Ishikawa (cell line): ENCODE measurements around the gene ZNF778.
A peak's percentile ranks its signal among the peaks of the same experiment; 100 is the strongest.

ENCODE experiments used
- CEBPB ChIP-seq: IDR thresholded peaks from 2 replicates; pipeline ENCODE4 v1.6.1; 2012
- CREB1 ChIP-seq: IDR thresholded peaks from 2 replicates; pipeline ENCODE4 v1.6.1; 2012; ENCODE audit warnings: low read depth
- EGR1 ChIP-seq: IDR thresholded peaks from 2 replicates; pipeline ENCODE4 v1.6.1; 2012
- EP300 ChIP-seq: IDR thresholded peaks from 2 replicates; pipeline ENCODE4 v1.6.1; 2012; ENCODE audit warnings: borderline replicate concordance
- FOXM1 ChIP-seq: IDR thresholded peaks from 2 replicates; pipeline ENCODE4 v1.6.1; 2012; ENCODE audit warnings: low read depth, borderline replicate concordance
- MAX ChIP-seq: IDR thresholded peaks from 2 replicates; pipeline ENCODE4 v1.6.1; 2012
- NFIC ChIP-seq: IDR thresholded peaks from 2 replicates; pipeline ENCODE4 v1.6.1; 2012
- RAD21 ChIP-seq: IDR thresholded peaks from 2 replicates; pipeline ENCODE4 v1.6.1; 2012; ENCODE audit warnings: low read depth
- TAF1 ChIP-seq: IDR thresholded peaks from 2 replicates; pipeline ENCODE4 v1.6.1; 2012; ENCODE audit warnings: low read depth, mild to moderate bottlenecking
- TCF12 ChIP-seq: IDR thresholded peaks from 2 replicates; pipeline ENCODE4 v1.6.1; 2012; ENCODE audit warnings: low read depth
- TEAD4 ChIP-seq: IDR thresholded peaks from 2 replicates; pipeline ENCODE4 v1.6.1; 2012
- USF1 ChIP-seq: IDR thresholded peaks from 2 replicates; pipeline ENCODE4 v1.6.1; 2012
- YY1 ChIP-seq: IDR thresholded peaks from 2 replicates; pipeline ENCODE4 v1.6.1; 2012; ENCODE audit warnings: low read depth
- ZBTB7A ChIP-seq: IDR thresholded peaks from 2 replicates; pipeline ENCODE4 v1.6.1; 2012; ENCODE audit warnings: low read depth
- TF ChIP-seq, protein P1 (sequence below): IDR thresholded peaks from 2 replicates; pipeline ENCODE4 v1.6.1; 2012; ENCODE audit warnings: low read depth, mild to moderate bottlenecking

ZNF778 gene

GRCh38 chr16:89280546-89281188 is 63.2 kb downstream of the ZNF778 start:
- TF ChIP-seq YY1 (no peak), ZBTB7A (0 out of 2 replicates have a peak, but pooled peaks have one; percentile 22)

GRCh38 chr16:89281189-89281577 is 63.7 kb downstream of the ZNF778 start:
- TF ChIP-seq YY1 (no peak), TAF1 (no peak), RAD21 (no peak), CREB1 (no peak), MAX (no peak), EGR1 (no peak), TEAD4 (no peak), TCF12 (no peak), ZBTB7A (no peak), FOXM1 (no peak), EP300 (no peak), USF1 (no peak), CEBPB (no peak), NFIC (no peak)
- TF ChIP-seq, protein P1, sequence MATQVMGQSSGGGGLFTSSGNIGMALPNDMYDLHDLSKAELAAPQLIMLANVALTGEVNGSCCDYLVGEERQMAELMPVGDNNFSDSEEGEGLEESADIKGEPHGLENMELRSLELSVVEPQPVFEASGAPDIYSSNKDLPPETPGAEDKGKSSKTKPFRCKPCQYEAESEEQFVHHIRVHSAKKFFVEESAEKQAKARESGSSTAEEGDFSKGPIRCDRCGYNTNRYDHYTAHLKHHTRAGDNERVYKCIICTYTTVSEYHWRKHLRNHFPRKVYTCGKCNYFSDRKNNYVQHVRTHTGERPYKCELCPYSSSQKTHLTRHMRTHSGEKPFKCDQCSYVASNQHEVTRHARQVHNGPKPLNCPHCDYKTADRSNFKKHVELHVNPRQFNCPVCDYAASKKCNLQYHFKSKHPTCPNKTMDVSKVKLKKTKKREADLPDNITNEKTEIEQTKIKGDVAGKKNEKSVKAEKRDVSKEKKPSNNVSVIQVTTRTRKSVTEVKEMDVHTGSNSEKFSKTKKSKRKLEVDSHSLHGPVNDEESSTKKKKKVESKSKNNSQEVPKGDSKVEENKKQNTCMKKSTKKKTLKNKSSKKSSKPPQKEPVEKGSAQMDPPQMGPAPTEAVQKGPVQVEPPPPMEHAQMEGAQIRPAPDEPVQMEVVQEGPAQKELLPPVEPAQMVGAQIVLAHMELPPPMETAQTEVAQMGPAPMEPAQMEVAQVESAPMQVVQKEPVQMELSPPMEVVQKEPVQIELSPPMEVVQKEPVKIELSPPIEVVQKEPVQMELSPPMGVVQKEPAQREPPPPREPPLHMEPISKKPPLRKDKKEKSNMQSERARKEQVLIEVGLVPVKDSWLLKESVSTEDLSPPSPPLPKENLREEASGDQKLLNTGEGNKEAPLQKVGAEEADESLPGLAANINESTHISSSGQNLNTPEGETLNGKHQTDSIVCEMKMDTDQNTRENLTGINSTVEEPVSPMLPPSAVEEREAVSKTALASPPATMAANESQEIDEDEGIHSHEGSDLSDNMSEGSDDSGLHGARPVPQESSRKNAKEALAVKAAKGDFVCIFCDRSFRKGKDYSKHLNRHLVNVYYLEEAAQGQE, result no peak

- TF ChIP-seq RAD21 (no peak), TEAD4 (no peak), TAF1 (no peak), CREB1 (no peak), NFIC (no peak), USF1 (no peak), FOXM1 (no peak), ZBTB7A (no peak), EP300 (no peak), CEBPB (no peak), MAX (no peak), TCF12 (no peak), YY1 (no peak), EGR1 (no peak)
- TF ChIP-seq, protein P1, result no peak
Observed at GRCh38 chr16:89281829-89282228, 64.3 kb downstream of the ZNF778 start.

DNA sequence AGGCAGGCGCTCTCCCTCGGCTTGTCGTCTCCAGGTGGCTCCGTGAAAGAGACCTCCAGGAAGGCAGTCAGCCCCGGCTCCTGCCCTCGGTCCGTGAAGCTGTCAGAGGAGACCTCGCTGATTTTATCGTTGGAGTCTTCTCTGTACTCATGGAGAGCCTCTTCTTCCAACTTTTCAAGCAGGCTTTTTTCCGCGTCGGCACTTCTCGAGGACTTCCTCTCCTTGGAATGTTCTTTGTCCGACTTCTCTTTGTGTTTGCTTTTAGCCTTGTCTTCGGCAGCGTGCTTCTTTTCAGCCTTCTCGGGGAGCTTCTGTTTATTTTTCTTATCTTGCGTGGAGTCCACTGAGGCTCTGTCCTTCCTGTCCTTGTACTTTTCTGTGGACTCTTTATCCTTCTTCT is 65.0 kb downstream of the ZNF778 start:
- TF ChIP-seq USF1 (no peak), EP300 (no peak), RAD21 (no peak), EGR1 (no peak)
- TF ChIP-seq, protein P1, result no peak
